ENCODE data around the gene PNPLA7. TPM values are rescaled to one million over a fixed set of nuclear protein-coding genes. Genes with fewer than 3 reads are reported as not detected.

The PNPLA7 gene
- polyA plus RNA-seq, 4 donors, result 2.9 to 8.8 (median 3.3) TPM

- FAIRE-seq (no peak), DNase-seq (peak; percentile 18 to 55)
- Histone ChIP-seq H3K27me3 (ENCODE audit: control insufficient read depth in 3 of 3, insufficient read depth in 3 of 3, low read length in 3 of 3) (no peaks in the 10 kb centered on the region), H3K27ac (ENCODE audit: low read depth in 1 of 3, low read length in 2 of 3) (no peak overlapping the region), H3K4me1 (ENCODE audit: control insufficient read depth in 3 of 3, insufficient read depth in 2 of 3, low read depth in 1 of 3, low read length in 2 of 3) (peaks cover 0 to 7% (median 3%) of the 10 kb centered on the region in 3 donors), H3K9me3 (ENCODE audit: control insufficient read depth in 2 of 2, insufficient read depth in 1 of 2, low read depth in 1 of 2, low read length in 1 of 2) (no peaks in the 10 kb centered on the region), H3K36me3 (ENCODE audit: control insufficient read depth in 3 of 3, insufficient read depth in 2 of 3, low read depth in 1 of 3, low read length in 3 of 3) (peaks cover 2 to 36% (median 8%) of the 10 kb centered on the region in 3 donors), H3K4me3 (ENCODE audit: low read depth in 1 of 3, low read length in 3 of 3) (peak overlapping the region; percentile 58 to 86 (median 79))
- 5 to 9% (median 8%) methylated on average over 43 to 58 of the region's 58 CpGs for WGBS, 3 donors
Measured at GRCh38 chr9:137589441-137590122, 39.4 kb upstream of the PNPLA7 start.

GRCh38 chr9:137588891-137589290, 38.7 kb upstream of the PNPLA7 start:
- FAIRE-seq (no peak), DNase-seq (no peak)
- Histone ChIP-seq H3K27me3 (ENCODE audit: control insufficient read depth in 3 of 3, insufficient read depth in 3 of 3, low read length in 3 of 3) (no peaks in the 10 kb centered on the region), H3K9me3 (ENCODE audit: control insufficient read depth in 2 of 2, insufficient read depth in 1 of 2, low read depth in 1 of 2, low read length in 1 of 2) (no peaks in the 10 kb centered on the region), H3K4me1 (ENCODE audit: control insufficient read depth in 3 of 3, insufficient read depth in 2 of 3, low read depth in 1 of 3, low read length in 2 of 3) (peaks cover 0 to 7% (median 3%) of the 10 kb centered on the region in 3 donors), H3K27ac (ENCODE audit: low read depth in 1 of 3, low read length in 2 of 3) (no peak overlapping the region), H3K4me3 (ENCODE audit: low read depth in 1 of 3, low read length in 3 of 3) (peak overlapping the region in 2 of 3 donors; percentile 58 to 79), H3K36me3 (ENCODE audit: control insufficient read depth in 3 of 3, insufficient read depth in 2 of 3, low read depth in 1 of 3, low read length in 3 of 3) (peaks cover 2 to 43% (median 8%) of the 10 kb centered on the region in 3 donors)
- WGBS, 3 donors, result 84 to 87% (median 87%) methylated on average over 6 of the region's 6 CpGs

GRCh38 chr9:137588311-137588710, 38.1 kb upstream of the PNPLA7 start:
- Histone ChIP-seq H3K36me3 (ENCODE audit: control insufficient read depth in 3 of 3, insufficient read depth in 2 of 3, low read depth in 1 of 3, low read length in 3 of 3) (peaks cover 2 to 49% (median 8%) of the 10 kb centered on the region in 3 donors), H3K4me3 (ENCODE audit: low read depth in 1 of 3, low read length in 3 of 3) (no peak overlapping the region), H3K9me3 (ENCODE audit: control insufficient read depth in 2 of 2, insufficient read depth in 1 of 2, low read depth in 1 of 2, low read length in 1 of 2) (no peaks in the 10 kb centered on the region), H3K4me1 (ENCODE audit: control insufficient read depth in 3 of 3, insufficient read depth in 2 of 3, low read depth in 1 of 3, low read length in 2 of 3) (peaks cover 0 to 7% (median 3%) of the 10 kb centered on the region in 3 donors), H3K27ac (ENCODE audit: low read depth in 1 of 3, low read length in 2 of 3) (no peak overlapping the region), H3K27me3 (ENCODE audit: control insufficient read depth in 3 of 3, insufficient read depth in 3 of 3, low read length in 3 of 3) (no peaks in the 10 kb centered on the region)
- WGBS, 3 donors, result 89 to 93% (median 91%) methylated on average over 13 of the region's 13 CpGs
- no peak for DNase-seq
- no peak for FAIRE-seq

- FAIRE-seq (no peak), DNase-seq (no peak)
- Histone ChIP-seq H3K36me3 (ENCODE audit: control insufficient read depth in 3 of 3, insufficient read depth in 2 of 3, low read depth in 1 of 3, low read length in 3 of 3) (peaks cover 5 to 63% (median 8%) of the 10 kb centered on the region in 3 donors), H3K4me3 (ENCODE audit: low read depth in 1 of 3, low read length in 3 of 3) (no peak overlapping the region), H3K27ac (ENCODE audit: low read depth in 1 of 3, low read length in 2 of 3) (no peak overlapping the region), H3K9me3 (ENCODE audit: control insufficient read depth in 2 of 2, insufficient read depth in 1 of 2, low read depth in 1 of 2, low read length in 1 of 2) (no peaks in the 10 kb centered on the region), H3K4me1 (ENCODE audit: control insufficient read depth in 3 of 3, insufficient read depth in 2 of 3, low read depth in 1 of 3, low read length in 2 of 3) (peaks cover 0 to 7% (median 3%) of the 10 kb centered on the region in 3 donors), H3K27me3 (ENCODE audit: control insufficient read depth in 3 of 3, insufficient read depth in 3 of 3, low read length in 3 of 3) (no peaks in the 10 kb centered on the region)
- WGBS, 3 donors, result 93 to 94% (median 93%) methylated on average over 14 of the region's 14 CpGs
Measured at GRCh38 chr9:137586854-137587253, 36.7 kb upstream of the PNPLA7 start.

GRCh38 chr9:137583957-137584356, 33.8 kb upstream of the PNPLA7 start:
- H3K9me3 ChIP-seq (ENCODE audit: control insufficient read depth in 2 of 2, insufficient read depth in 1 of 2, low read depth in 1 of 2, low read length in 1 of 2), result no peaks in the 10 kb centered on the region
- no peak for DNase-seq
- 86 to 95% (median 88%) methylated on average over 8 of the region's 8 CpGs for WGBS, 3 donors
- H3K27me3 ChIP-seq (ENCODE audit: control insufficient read depth in 3 of 3, insufficient read depth in 3 of 3, low read length in 3 of 3), result no peaks in the 10 kb centered on the region
- H3K4me1 ChIP-seq (ENCODE audit: control insufficient read depth in 3 of 3, insufficient read depth in 2 of 3, low read depth in 1 of 3, low read length in 2 of 3), result peaks cover 0 to under 1% (median 0%) of the 10 kb centered on the region in 3 donors
- FAIRE-seq, result no peak
- no peak overlapping the region for H3K4me3 ChIP-seq (ENCODE audit: low read depth in 1 of 3, low read length in 3 of 3)
- peaks cover 5 to 83% (median 8%) of the 10 kb centered on the region in 3 donors for H3K36me3 ChIP-seq (ENCODE audit: control insufficient read depth in 3 of 3, insufficient read depth in 2 of 3, low read depth in 1 of 3, low read length in 3 of 3)
- H3K27ac ChIP-seq (ENCODE audit: low read depth in 1 of 3, low read length in 2 of 3), result no peak overlapping the region

GRCh38 chr9:137583347-137583746, 33.1 kb upstream of the PNPLA7 start:
- Histone ChIP-seq H3K36me3 (ENCODE audit: control insufficient read depth in 3 of 3, insufficient read depth in 2 of 3, low read depth in 1 of 3, low read length in 3 of 3) (peaks cover 5 to 80% (median 8%) of the 10 kb centered on the region in 3 donors), H3K27me3 (ENCODE audit: control insufficient read depth in 3 of 3, insufficient read depth in 3 of 3, low read length in 3 of 3) (no peaks in the 10 kb centered on the region), H3K4me3 (ENCODE audit: low read depth in 1 of 3, low read length in 3 of 3) (no peak overlapping the region), H3K4me1 (ENCODE audit: control insufficient read depth in 3 of 3, insufficient read depth in 2 of 3, low read depth in 1 of 3, low read length in 2 of 3) (no peaks in the 10 kb centered on the region), H3K27ac (ENCODE audit: low read depth in 1 of 3, low read length in 2 of 3) (no peak overlapping the region), H3K9me3 (ENCODE audit: control insufficient read depth in 2 of 2, insufficient read depth in 1 of 2, low read depth in 1 of 2, low read length in 1 of 2) (no peaks in the 10 kb centered on the region)
- DNase-seq, result no peak
- WGBS, 3 donors, result 87 to 93% (median 91%) methylated on average over 14 of the region's 14 CpGs
- FAIRE-seq, result no peak

- WGBS, 3 donors, result 82 to 85% (median 84%) methylated on average over 20 of the region's 20 CpGs
- Histone ChIP-seq H3K4me1 (ENCODE audit: control insufficient read depth in 3 of 3, insufficient read depth in 2 of 3, low read depth in 1 of 3, low read length in 2 of 3) (peaks cover 0 to 5% (median under 1%) of the 10 kb centered on the region in 3 donors), H3K27me3 (ENCODE audit: control insufficient read depth in 3 of 3, insufficient read depth in 3 of 3, low read length in 3 of 3) (no peaks in the 10 kb centered on the region), H3K27ac (ENCODE audit: low read depth in 1 of 3, low read length in 2 of 3) (no peak overlapping the region), H3K36me3 (ENCODE audit: control insufficient read depth in 3 of 3, insufficient read depth in 2 of 3, low read depth in 1 of 3, low read length in 3 of 3) (peaks cover 3 to 71% (median 8%) of the 10 kb centered on the region in 3 donors), H3K4me3 (ENCODE audit: low read depth in 1 of 3, low read length in 3 of 3) (no peak overlapping the region), H3K9me3 (ENCODE audit: control insufficient read depth in 2 of 2, insufficient read depth in 1 of 2, low read depth in 1 of 2, low read length in 1 of 2) (no peaks in the 10 kb centered on the region)
- no peak for FAIRE-seq
- DNase-seq, result no peak
Measured at GRCh38 chr9:137582286-137582860, 32.2 kb upstream of the PNPLA7 start.

GRCh38 chr9:137581361-137582285, 31.4 kb upstream of the PNPLA7 start:
- no peaks in the 10 kb centered on the region for H3K9me3 ChIP-seq (ENCODE audit: control insufficient read depth in 2 of 2, insufficient read depth in 1 of 2, low read depth in 1 of 2, low read length in 1 of 2)
- H3K36me3 ChIP-seq (ENCODE audit: control insufficient read depth in 3 of 3, insufficient read depth in 2 of 3, low read depth in 1 of 3, low read length in 3 of 3), result peaks cover 3 to 63% (median 6%) of the 10 kb centered on the region in 3 donors
- no peak overlapping the region for H3K4me3 ChIP-seq (ENCODE audit: low read depth in 1 of 3, low read length in 3 of 3)
- peaks cover 2 to 11% (median 3%) of the 10 kb centered on the region in 3 donors for H3K4me1 ChIP-seq (ENCODE audit: control insufficient read depth in 3 of 3, insufficient read depth in 2 of 3, low read depth in 1 of 3, low read length in 2 of 3)
- 90 to 94% (median 91%) methylated on average over 22 of the region's 22 CpGs for WGBS, 3 donors
- H3K27me3 ChIP-seq (ENCODE audit: control insufficient read depth in 3 of 3, insufficient read depth in 3 of 3, low read length in 3 of 3), result no peaks in the 10 kb centered on the region
- DNase-seq, result no peak
- FAIRE-seq, result no peak
- H3K27ac ChIP-seq (ENCODE audit: low read depth in 1 of 3, low read length in 2 of 3), result no peak overlapping the region
